Measurements from ENCODE around the gene CD28. TPM values are rescaled to one million over a fixed set of nuclear protein-coding genes. Genes with fewer than 3 reads are reported as not detected.

The CD28 gene
- total RNA-seq, 1 donor from 2014 or later = 4.0 TPM

GRCh38 chr2:203732953-203733510, 26.6 kb downstream of the CD28 start:
- Histone ChIP-seq H3K4me3 (no peak overlapping the region), H3K27ac (no peak overlapping the region), H3K9me3 (no peaks in the 10 kb centered on the region), H3K36me3 (no peaks in the 10 kb centered on the region), H3K27me3 (no peaks in the 10 kb centered on the region), H3K4me1 (no peaks in the 10 kb centered on the region)
- DNase-seq (ENCODE audit: low spot score in 2 of 2) = no peak
- intact Hi-C loops (cut with DNase I) = no loop called here
- TF ChIP-seq CTCF (IDR thresholded peaks at IDR 0.05) = no peak

DNA sequence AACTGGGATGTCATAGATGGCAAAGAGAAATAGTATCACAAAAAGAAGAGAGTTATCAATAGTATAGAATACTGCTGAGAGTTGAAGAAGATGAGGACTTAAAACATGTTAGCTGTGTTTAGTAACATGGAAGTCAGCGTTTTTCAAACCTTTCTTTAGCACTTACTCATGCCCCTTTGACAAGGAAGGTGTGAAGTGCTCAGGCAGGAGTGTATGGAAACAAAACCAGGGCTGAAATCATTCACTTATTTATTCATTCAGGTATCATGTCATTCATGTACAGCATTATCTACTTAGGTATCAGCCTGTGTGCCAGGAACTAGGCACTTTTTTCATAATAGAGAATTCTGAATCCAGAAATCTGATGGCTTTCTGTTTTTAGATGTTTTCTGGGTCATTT, 27.2 kb downstream of the CD28 start:
- H3K4me1 ChIP-seq = no peaks in the 10 kb centered on the region
- H3K27ac ChIP-seq = no peak overlapping the region
- no peak for TF ChIP-seq CTCF (IDR thresholded peaks at IDR 0.05)
- no peak for DNase-seq (ENCODE audit: low spot score in 2 of 2)
- intact Hi-C loops (cut with DNase I) = no loop called here
- no peaks in the 10 kb centered on the region for H3K36me3 ChIP-seq
- H3K9me3 ChIP-seq = no peaks in the 10 kb centered on the region
- no peak overlapping the region for H3K4me3 ChIP-seq
- H3K27me3 ChIP-seq = no peaks in the 10 kb centered on the region

- H3K4me1 ChIP-seq = no peaks in the 10 kb centered on the region
- TF ChIP-seq CTCF (IDR thresholded peaks at IDR 0.05) = no peak
- no peak for DNase-seq (ENCODE audit: low spot score in 2 of 2)
- no peaks in the 10 kb centered on the region for H3K36me3 ChIP-seq
- H3K9me3 ChIP-seq = no peaks in the 10 kb centered on the region
- H3K27me3 ChIP-seq = no peaks in the 10 kb centered on the region
- intact Hi-C loops (cut with DNase I) = no loop called here
- no peak overlapping the region for H3K27ac ChIP-seq
- no peak overlapping the region for H3K4me3 ChIP-seq
Observed at GRCh38 chr2:203734276-203734983, 28.0 kb downstream of the CD28 start.

DNA sequence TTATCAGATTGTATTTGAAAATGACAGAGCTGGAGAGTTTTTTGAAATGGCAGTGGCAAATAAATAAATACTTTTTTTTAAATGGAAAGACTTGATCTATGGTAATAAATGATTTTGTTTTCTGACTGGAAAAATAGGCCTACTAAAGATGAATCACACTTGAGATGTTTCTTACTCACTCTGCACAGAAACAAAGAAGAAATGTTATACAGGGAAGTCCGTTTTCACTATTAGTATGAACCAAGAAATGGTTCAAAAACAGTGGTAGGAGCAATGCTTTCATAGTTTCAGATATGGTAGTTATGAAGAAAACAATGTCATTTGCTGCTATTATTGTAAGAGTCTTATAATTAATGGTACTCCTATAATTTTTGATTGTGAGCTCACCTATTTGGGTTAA, 30.9 kb downstream of the CD28 start:
- no peak for DNase-seq (ENCODE audit: low spot score in 2 of 2)
- Histone ChIP-seq H3K4me1 (no peaks in the 10 kb centered on the region), H3K4me3 (no peak overlapping the region), H3K36me3 (no peaks in the 10 kb centered on the region), H3K9me3 (no peaks in the 10 kb centered on the region), H3K27ac (no peak overlapping the region), H3K27me3 (no peaks in the 10 kb centered on the region)
- TF ChIP-seq CTCF (IDR thresholded peaks at IDR 0.05) = no peak
- intact Hi-C loops (cut with DNase I) = no loop called here

DNA sequence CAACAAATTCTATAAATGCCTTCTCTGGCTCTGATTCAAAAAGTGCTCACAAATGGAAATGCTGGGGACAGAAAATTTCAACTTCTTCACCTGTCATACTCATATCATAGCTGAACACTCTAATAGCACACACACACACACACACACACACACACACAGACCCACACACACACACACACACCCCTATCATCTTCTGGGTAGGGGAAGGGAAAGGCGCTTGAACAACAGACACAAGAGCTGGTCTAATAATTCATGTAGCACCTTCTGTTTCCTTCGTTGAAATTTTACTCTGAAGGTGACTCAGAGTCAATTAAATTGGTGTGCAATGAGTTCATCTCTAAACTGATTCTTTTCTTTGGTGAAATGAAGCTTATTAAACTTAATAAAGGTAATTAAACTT, 32.9 kb downstream of the CD28 start:
- H3K36me3 ChIP-seq = no peaks in the 10 kb centered on the region
- no peaks in the 10 kb centered on the region for H3K9me3 ChIP-seq
- intact Hi-C loops (cut with DNase I) = no loop called here
- no peaks in the 10 kb centered on the region for H3K27me3 ChIP-seq
- no peak for TF ChIP-seq CTCF (IDR thresholded peaks at IDR 0.05)
- H3K4me1 ChIP-seq = peaks cover 0 to 2% of the 10 kb centered on the region in 2 donors
- no peak overlapping the region for H3K27ac ChIP-seq
- no peak overlapping the region for H3K4me3 ChIP-seq
- DNase-seq (ENCODE audit: low spot score in 2 of 2) = no peak

Data from ascending aorta (tissue), 2 donors.